Panc1 (cell line): Measurements from ENCODE around the gene TNRC6C.

Experiments used
- CTCF ChIP-seq: fragments of 450-650 bp; IDR thresholded peaks from 2 replicates; pipeline ENCODE4 v1.5.1; 2017; ENCODE audit warnings: mild to moderate bottlenecking
- POLR2AphosphoS5 ChIP-seq: IDR thresholded peaks from 2 replicates; pipeline ENCODE4 v1.6.1; 2012; ENCODE audit warnings: mild to moderate bottlenecking, low read depth, low read length, moderate library complexity

GRCh38 chr17:78122216-78122930, 163.9 kb downstream of the TNRC6C start:
- no peak for TF ChIP-seq CTCF
- TF ChIP-seq POLR2AphosphoS5: no peak
